Measurements from ENCODE around the gene NEK7.

- TF ChIP-seq CTCF (IDR thresholded peaks at IDR 0.05) (no peak), POLR2A (IDR thresholded peaks at IDR 0.05) (no peak)
Observed at GRCh38 chr1:198153103-198153502, 3.7 kb upstream of the NEK7 start.

Measured in tibial nerve (tissue), 3 donors.